Glomerular visceral epithelial cell (primary cell): ENCODE results near the gene SLCO4C1.

ENCODE experiments used
- DNase-seq: peaks from one replicate; pipeline ENCODE4 v3.0.0-alpha.2; 2016; ENCODE audit errors: extremely low spot score

SLCO4C1 gene

DNA sequence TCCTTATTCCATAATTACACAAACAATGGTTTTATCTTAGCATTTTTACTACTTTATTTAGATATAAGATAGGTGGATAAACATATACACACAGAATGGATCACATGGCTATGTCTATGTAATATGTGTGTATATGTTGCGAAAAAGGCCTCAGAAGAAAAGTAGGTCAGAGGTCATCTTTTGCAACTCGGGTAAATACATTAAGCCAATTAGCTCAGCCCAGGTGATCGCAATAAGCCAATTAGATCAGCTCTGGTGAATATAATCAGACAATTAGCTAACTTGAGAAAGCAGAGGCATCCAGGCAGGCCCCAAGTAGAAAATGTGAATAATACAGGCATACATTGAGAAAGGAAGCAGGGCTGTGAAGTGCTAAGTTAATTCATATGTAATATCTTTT is 24.3 kb downstream of the SLCO4C1 start:
- DNase-seq, result no peak

DNA sequence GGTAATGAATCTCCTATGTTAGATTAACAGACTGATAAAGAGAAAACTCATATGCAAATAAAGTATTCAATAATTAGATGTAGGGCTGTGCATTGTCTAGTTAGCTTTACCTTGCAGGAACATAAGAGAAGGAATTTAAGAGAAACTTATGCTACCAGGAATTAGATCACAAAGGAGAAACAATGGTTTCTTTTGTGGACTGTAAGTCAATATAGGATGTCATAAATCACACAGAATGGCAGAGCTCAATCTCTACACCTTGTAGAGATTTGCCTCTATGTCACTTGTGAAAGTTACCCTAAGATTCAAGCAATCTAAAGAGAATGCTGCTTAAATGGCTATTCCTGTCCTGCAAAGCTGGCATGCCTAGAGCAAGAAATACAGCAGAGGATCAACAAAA is 26.0 kb downstream of the SLCO4C1 start:
- no peak for DNase-seq

DNA sequence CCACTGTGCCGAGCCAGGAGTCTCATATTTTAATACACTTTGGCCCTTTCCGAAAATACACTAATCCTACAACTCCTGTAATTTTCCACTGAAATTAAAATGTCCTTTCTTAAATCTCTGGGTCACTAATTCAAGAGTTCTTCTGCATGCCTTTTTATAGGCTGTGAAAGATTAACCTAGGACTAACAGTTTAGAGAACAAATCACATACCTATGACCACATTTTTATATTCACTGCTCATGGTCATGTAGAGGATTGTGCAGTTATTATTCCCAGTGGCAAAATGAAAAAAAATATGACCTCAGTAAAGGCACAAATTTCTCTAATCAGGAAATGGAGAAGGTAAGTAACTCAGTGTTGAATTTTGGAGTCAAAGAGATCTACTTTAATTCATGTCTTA is 33.4 kb downstream of the SLCO4C1 start:
- DNase-seq, result no peak

DNA sequence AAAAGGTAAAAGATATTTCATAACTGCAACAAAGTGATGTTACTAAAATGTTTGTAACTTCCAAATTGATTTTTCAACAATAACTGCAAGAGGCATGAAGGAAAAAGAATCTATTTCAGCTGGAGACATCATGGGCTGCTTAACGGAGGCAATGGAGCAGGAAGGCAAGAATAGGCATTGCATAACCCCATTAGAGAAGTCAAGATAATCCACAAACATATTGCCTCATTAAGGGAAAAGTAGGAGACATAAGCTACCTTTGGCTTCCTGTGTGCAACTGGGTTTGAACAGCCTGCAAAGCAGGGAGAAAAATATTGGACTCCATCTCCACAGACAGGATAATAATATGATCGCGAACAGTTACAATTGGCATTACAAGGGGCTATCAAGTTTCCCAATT is 46.7 kb downstream of the SLCO4C1 start:
- DNase-seq, result no peak

DNA sequence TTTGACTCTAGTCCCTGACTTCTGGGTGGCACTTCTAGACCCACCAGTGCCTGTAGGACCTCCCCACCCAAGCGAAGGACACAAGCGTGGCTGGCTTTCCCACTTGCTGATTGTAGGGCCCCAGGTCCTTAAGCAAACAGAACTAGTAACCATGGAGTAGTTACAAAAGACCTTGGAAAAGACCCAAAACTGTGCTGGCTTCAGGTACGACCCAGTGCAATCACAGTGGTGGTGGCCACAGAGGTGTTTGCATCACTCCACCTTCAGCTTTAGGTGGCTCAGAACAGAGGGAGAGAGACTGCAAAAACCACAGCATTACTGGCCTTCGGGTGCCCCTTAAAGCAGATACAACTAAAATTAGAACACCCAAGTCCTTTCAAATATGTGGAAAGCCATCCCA is 52.9 kb downstream of the SLCO4C1 start:
- no peak for DNase-seq

DNA sequence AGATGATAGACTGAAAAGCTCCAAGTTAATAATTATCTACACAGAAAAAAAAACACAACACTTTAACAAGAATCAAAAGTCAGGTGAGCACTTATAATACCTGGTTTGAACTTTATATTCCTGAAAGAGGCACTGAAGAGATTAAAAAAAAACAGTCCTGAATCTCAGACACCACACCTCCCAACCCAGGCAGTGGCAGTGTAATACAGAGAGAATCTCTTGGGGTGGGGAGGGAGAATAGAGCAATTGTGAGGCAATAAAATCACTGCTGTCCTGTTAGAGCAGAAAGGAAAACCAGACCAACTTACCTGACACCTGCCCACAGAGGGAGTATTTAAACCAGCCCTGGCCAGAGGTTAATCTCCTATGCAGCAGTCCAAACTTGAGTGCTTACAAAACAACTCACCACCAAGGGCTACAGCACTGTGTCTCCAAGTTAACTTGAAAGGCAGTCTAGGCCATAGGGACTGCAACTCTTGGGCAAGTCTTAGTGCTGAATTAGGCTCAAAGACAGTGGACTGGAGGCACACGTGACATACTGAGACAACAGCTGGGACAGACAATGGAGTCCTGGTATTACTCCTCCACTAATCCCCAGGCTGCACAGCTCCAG is 54.2 kb downstream of the SLCO4C1 start:
- DNase-seq, result no peak

DNA sequence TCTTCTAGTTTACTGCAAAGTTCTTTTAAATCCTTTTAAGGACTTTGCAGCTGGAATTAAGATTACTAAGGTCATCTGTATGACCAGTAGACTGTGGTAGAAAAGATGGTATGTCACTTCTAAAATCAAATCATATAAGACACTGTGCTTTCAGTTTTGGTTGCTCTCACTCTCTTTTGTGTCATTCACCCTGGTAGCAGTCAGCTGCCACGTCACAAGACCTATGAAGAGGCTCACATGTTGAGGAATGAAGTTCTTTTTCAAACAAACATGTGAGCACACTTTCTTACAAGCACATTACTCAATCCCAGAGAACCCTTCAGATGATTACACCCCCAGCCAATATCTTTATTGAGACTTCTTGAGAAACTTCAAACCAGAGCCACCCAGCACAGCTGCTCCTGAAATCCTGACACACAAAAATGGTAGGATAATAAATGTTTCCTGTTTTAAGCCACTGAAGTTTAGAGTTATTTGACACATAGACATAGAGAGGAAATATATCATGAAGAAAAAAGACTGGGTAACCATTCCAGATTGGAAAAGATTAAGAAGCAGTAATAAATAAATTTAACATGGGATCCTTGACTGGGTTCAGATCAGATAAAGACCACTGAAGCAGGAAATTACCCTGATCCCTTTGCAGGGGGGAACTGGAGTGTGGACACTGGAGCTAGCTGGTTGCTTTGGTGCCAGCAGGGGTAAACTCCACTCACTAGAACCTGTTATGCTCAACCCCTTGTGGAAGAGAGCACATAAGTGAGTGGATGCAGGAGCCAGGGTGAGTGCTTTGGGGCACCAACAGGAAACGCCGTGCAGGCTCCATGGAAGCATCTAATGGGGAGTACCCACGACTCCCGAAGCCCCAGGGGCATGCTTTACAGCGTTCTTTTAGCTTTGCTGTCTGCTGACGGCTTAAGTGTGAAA is 64.1 kb downstream of the SLCO4C1 start:
- DNase-seq, result no peak

DNA sequence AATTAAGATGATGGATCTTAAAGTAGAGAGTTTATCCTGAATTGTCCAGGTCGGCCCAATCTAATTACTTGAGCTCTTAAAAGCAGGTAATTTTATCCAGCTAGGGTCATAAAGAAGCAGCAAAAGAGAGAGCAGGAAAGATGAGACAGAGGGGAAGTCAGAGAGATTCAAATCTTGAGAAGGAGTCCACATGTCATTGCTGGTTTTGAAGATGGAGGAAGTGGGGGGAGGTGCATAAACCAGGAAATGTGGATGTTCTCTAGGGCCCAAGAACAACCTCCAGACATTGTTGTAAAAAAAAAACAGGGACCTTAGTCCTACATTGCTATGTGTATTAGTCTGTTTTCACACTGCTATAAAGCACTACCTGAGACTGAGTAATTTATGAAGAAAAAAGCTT is 66.4 kb downstream of the SLCO4C1 start:
- DNase-seq, result no peak

DNA sequence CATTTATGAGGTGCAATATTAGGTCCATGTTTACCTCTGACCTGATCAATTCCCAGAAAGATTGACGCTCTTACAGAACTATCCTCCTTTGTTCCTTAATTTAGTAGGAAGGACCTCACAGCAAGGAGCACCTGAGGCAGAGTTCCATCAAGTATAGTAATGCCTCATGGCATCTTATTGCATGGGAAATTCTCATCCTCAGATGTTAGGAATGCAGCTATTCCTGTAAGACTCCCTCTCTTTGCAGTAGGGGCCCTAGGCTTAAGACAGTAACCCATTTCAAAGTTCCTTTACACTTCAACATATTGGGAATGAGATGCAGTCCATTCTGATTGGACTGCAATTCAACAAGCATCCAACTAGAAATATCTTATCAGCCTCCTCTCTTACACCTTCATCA is 69.8 kb downstream of the SLCO4C1 start:
- no peak for DNase-seq

DNA sequence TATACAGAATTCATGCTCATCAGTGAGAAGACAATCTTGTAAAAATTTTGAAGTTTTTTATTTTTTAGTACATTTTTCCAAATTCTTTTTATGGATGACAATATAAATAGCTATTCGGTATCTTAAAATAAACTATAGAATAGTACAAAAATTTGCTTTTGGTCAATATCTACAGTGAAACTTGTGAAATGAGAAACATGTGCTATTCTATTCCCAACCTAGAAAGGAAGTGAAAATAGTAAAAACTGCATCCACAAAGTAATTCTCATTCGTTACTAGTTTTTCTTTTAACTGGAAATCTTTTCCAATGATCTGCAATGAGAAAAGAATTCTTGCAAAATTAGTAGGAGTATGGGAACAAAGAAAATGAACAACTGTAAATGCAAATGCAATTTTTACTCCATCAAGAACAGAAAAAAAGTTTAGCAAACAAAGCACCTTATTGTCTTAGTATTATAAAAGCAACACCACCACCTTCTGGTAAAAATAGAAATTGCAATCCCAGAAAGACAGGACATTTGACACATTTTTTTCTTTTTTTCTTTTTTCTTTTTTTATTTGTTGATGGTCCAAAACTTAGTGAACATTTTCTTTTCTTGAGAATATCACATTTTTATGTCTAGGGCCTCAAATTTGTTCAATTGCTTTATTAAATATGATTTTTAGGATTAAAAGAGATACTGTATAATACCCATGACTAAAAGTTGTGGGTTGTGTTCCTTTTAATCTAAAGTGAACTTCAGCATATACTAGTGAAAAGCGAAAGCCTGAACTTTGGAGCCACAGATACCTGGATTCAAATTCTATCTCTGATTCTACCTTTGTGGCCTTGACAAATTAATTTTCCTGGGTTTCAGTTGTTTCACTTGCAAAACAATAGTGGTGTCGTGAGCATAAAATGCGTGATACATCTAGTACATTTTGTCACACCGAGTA is 72.3 kb downstream of the SLCO4C1 start:
- peak; percentile 28 for DNase-seq

DNA sequence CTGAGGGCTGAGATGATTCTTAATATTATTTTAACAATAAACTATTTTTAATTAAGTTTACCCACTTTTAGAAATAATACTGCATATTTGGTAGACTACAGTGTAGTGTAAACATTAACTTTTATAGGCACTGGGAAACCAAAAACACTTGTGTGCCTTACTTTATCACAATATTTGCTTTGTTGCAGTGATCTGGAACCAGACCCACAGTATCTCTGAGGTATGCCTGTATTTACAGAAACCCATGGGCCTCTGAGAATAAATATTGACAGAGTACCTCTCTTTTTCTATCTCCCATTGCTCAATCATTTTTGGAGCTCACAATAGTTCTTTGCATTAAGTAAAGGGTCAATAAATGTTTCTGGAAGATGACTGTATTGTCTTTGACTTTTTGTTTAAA is 73.3 kb downstream of the SLCO4C1 start:
- DNase-seq, result no peak

DNA sequence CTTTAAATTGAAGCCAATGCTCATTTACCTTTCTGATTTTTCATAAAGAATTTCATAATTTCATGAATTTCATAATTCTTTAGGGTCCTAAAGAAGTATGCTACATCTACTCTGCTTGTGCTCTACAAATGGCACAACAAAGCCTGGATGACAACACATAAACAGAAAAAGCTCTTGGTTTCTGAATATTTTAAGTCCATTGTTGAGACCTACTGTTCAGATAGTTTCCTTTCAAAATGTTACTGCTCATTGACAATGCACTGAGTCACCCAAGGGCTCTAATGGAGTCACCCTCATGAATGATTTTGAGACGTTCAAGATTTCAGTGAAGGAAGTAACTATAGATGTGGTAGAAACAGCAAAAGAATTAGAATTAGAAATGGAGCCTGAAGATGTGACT is 74.1 kb downstream of the SLCO4C1 start:
- no peak for DNase-seq

DNA sequence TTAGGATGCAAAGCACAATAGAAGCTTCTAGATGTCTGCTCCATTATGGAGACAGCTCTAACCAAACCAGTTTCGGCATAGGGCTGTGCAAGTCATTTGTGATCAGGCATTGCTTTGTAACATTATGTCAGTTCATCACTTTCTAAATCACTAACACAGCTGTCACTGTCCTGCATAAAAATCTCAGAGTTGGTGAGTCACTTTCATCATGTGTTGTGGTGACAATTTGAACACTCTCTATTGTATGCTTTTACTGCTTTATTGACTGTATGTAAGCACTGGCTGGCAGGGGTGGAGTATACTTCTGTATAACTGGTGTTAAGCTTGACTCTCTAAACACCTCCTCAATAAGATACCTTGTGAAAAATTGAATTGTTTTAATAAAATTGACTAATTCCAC is 77.9 kb downstream of the SLCO4C1 start:
- DNase-seq, result no peak

DNA sequence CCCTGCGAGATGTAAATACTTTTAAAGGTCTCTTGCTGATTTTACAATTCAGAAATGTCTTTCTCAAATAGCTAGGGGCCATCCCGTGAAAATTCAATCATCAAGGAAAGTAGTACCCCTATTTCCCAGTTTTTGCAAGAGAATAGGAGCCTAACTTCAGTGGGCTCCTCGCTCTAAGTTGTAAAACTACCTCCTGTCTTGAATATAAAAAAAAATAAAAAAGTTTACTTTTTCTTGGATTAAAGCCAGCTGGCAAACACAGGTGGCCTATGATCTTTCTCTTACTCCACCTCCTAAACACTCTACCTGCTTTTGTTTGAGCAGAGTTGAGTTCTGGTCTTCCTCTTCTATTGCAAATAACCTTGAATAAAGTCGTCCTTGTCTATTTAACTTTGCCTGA is 79.4 kb downstream of the SLCO4C1 start:
- no peak for DNase-seq

DNA sequence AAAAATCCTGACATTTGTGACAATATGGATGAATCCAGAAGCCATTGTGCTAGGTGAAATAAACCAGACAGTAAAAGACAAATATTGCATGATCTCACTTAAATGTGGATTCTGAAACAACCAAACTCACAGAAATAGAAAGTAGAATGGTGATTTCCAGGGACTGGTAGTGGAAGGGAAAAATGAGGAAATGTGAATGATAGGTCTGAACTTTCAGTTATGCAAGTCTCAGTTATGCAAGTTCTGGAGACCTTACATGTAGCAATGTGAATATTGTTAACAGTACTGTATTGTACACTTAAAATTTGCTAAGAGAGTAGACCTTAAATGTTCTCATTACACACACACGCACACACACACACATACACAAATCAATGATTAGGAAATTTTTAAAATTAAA is 84.9 kb downstream of the SLCO4C1 start:
- DNase-seq, result no peak

DNA sequence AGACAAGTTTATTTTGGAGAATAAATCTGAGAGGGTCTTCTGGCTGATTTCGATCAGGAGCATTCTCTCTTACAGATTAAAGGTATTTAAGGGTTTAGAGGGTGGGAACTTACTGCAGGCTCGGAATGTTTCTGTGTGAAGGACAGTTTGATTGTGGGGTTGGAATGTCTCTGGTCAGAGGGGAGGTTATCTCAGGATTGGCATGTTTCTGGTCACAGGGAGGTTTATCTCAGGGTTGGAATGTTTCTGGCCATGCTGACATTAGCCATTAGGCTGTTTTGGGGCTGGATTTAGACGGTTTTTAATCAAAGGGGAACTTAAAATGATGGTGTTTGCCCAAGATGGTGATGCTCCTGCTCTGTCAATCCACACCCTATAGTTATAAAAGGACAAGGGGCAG is 95.2 kb downstream of the SLCO4C1 start:
- DNase-seq, result no peak

DNA sequence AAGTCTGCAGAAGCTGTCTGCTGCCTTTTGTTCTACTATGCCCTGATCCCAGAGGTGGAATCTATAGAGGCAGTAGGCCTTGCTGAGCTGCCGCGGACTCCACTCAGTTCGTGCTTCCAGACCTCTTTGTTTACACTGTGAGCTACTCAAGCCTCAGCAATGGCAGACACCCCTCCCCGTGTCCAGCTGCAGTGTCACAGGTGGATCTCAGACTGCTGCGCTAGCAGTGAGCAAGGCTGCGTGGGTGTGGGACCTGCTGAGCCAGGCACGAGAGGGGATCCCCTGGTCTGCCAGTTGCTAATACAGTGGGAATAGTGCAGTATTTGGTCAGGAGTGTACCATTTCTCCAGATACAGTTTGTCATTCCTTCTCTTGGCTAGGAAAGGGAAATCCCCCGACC is 99.6 kb downstream of the SLCO4C1 start:
- DNase-seq, result no peak
